Measurements from ENCODE around the gene UBE2F. TPM values are rescaled to one million over a fixed set of nuclear protein-coding genes. Genes with fewer than 3 reads are reported as not detected.
A peak's percentile ranks its signal among the peaks of the same experiment; 100 is the strongest.

The UBE2F gene
- total RNA-seq, 2 experiments from 2014 or later = 71.4 to 80.5 TPM

GRCh38 chr2:238016526-238016925, 49.7 kb downstream of the UBE2F start:
- H3K36me3 Mint-ChIP-seq (ENCODE audit: low read depth) = peaks cover 39% of the 10 kb centered on the region
- no peaks in the 10 kb centered on the region for H3K9me3 Mint-ChIP-seq
- H3K4me3 Mint-ChIP-seq = no peak overlapping the region
- H3K27me3 Mint-ChIP-seq = no peaks in the 10 kb centered on the region
- H3K4me1 Mint-ChIP-seq = peaks cover 2% of the 10 kb centered on the region
- no peak for DNase-seq
- CTCF ChIA-PET = no interaction called here
- POLR2A ChIA-PET = no interaction called here
- H3K27ac Mint-ChIP-seq = no peak overlapping the region

GRCh38 chr2:238019962-238020361, 53.1 kb downstream of the UBE2F start:
- Mint-ChIP-seq H3K27me3 (no peaks in the 10 kb centered on the region), H3K9me3 (no peaks in the 10 kb centered on the region), H3K4me1 (peaks cover 15% of the 10 kb centered on the region), H3K4me3 (no peak overlapping the region), H3K27ac (no peak overlapping the region), H3K36me3 (ENCODE audit: low read depth) (peaks cover 27% of the 10 kb centered on the region)
- no peak for DNase-seq
- CTCF ChIA-PET = no interaction called here
- POLR2A ChIA-PET = no interaction called here

GRCh38 chr2:238020816-238021215, 54.0 kb downstream of the UBE2F start:
- Mint-ChIP-seq H3K27ac (no peak overlapping the region), H3K4me1 (peaks cover 22% of the 10 kb centered on the region)

GRCh38 chr2:238021327-238021726, 54.5 kb downstream of the UBE2F start:
- no peaks in the 10 kb centered on the region for H3K27me3 Mint-ChIP-seq

More at GRCh38 chr2:238020816-238021215, 54.0 kb downstream of the UBE2F start:
- Mint-ChIP-seq H3K36me3 (ENCODE audit: low read depth) (peaks cover 35% of the 10 kb centered on the region), H3K4me3 (no peak overlapping the region), H3K27me3 (no peaks in the 10 kb centered on the region), H3K9me3 (no peaks in the 10 kb centered on the region)
- DNase-seq = no peak
- CTCF ChIA-PET = no interaction called here
- POLR2A ChIA-PET = no interaction called here

GRCh38 chr2:238022594-238023157, 55.9 kb downstream of the UBE2F start:
- ChIA-PET POLR2A (no interaction called here), CTCF (no interaction called here)
- Mint-ChIP-seq H3K4me1 (peaks cover 30% of the 10 kb centered on the region), H3K27me3 (no peaks in the 10 kb centered on the region), H3K9me3 (no peaks in the 10 kb centered on the region), H3K27ac (no peak overlapping the region), H3K4me3 (no peak overlapping the region), H3K36me3 (ENCODE audit: low read depth) (peaks cover 44% of the 10 kb centered on the region)
- DNase-seq = no peak

More at GRCh38 chr2:238021327-238021726, 54.5 kb downstream of the UBE2F start:
- ChIA-PET CTCF (no interaction called here), POLR2A (no interaction called here)
- peaks cover 22% of the 10 kb centered on the region for H3K4me1 Mint-ChIP-seq
- DNase-seq = no peak
- H3K36me3 Mint-ChIP-seq (ENCODE audit: low read depth) = peaks cover 38% of the 10 kb centered on the region
- H3K9me3 Mint-ChIP-seq = no peaks in the 10 kb centered on the region
- no peak overlapping the region for H3K27ac Mint-ChIP-seq
- H3K4me3 Mint-ChIP-seq = no peak overlapping the region

GRCh38 chr2:238023608-238024007, 56.8 kb downstream of the UBE2F start:
- POLR2A ChIA-PET = no interaction called here

GRCh38 chr2:238024986-238025385, 58.2 kb downstream of the UBE2F start:
- no peaks in the 10 kb centered on the region for H3K27me3 Mint-ChIP-seq
- H3K4me3 Mint-ChIP-seq = no peak overlapping the region
- POLR2A ChIA-PET = no interaction called here
- DNase-seq = peak; percentile 19
- H3K4me1 Mint-ChIP-seq = peaks cover 30% of the 10 kb centered on the region
- H3K27ac Mint-ChIP-seq = peak overlapping the region; percentile 7
- CTCF ChIA-PET = no interaction called here
- no peaks in the 10 kb centered on the region for H3K9me3 Mint-ChIP-seq
- H3K36me3 Mint-ChIP-seq (ENCODE audit: low read depth) = peaks cover 45% of the 10 kb centered on the region

More at GRCh38 chr2:238023608-238024007, 56.8 kb downstream of the UBE2F start:
- peak overlapping the region; percentile 34 for H3K27ac Mint-ChIP-seq
- no peak overlapping the region for H3K4me3 Mint-ChIP-seq
- no peak for DNase-seq
- peaks cover 44% of the 10 kb centered on the region for H3K36me3 Mint-ChIP-seq (ENCODE audit: low read depth)
- CTCF ChIA-PET = interaction anchor here (1.3 kb wide), 1 partner anchor 14 kb away, joined by 3 read pairs; no protein-coding TSS in a partner anchor
- H3K4me1 Mint-ChIP-seq = peaks cover 30% of the 10 kb centered on the region
- H3K9me3 Mint-ChIP-seq = no peaks in the 10 kb centered on the region
- H3K27me3 Mint-ChIP-seq = no peaks in the 10 kb centered on the region

GRCh38 chr2:238025741-238026360, 59.0 kb downstream of the UBE2F start:
- Mint-ChIP-seq H3K9me3 (no peaks in the 10 kb centered on the region), H3K4me1 (peaks cover 32% of the 10 kb centered on the region), H3K27me3 (no peaks in the 10 kb centered on the region), H3K27ac (peak overlapping the region; percentile 7), H3K36me3 (ENCODE audit: low read depth) (peaks cover 46% of the 10 kb centered on the region), H3K4me3 (no peak overlapping the region)
- CTCF ChIA-PET = no interaction called here
- no peak for DNase-seq
- POLR2A ChIA-PET = no interaction called here

GRCh38 chr2:238027058-238027457, 60.2 kb downstream of the UBE2F start:
- ChIA-PET POLR2A (no interaction called here), CTCF (interaction anchor here (0.6 kb wide), 1 partner anchor 59 kb away, joined by 4 read pairs; no protein-coding TSS in a partner anchor)
- Mint-ChIP-seq H3K27ac (no peak overlapping the region), H3K27me3 (no peaks in the 10 kb centered on the region), H3K4me1 (peaks cover 32% of the 10 kb centered on the region), H3K9me3 (no peaks in the 10 kb centered on the region), H3K4me3 (no peak overlapping the region), H3K36me3 (ENCODE audit: low read depth) (peaks cover 52% of the 10 kb centered on the region)
- DNase-seq = no peak

- ChIA-PET POLR2A (no interaction called here), CTCF (interaction anchor here (0.6 kb wide), 1 partner anchor 58 kb away, joined by 4 read pairs; no protein-coding TSS in a partner anchor)
- Mint-ChIP-seq H3K4me3 (no peak overlapping the region), H3K27ac (no peak overlapping the region), H3K27me3 (no peaks in the 10 kb centered on the region), H3K9me3 (no peaks in the 10 kb centered on the region), H3K36me3 (ENCODE audit: low read depth) (peaks cover 48% of the 10 kb centered on the region), H3K4me1 (peaks cover 31% of the 10 kb centered on the region)
- DNase-seq = no peak
These were observed 61.0 kb downstream of the UBE2F start for GRCh38 chr2:238027591-238028415.

GRCh38 chr2:238029853-238030252, 63.0 kb downstream of the UBE2F start:
- POLR2A ChIA-PET = no interaction called here
- CTCF ChIA-PET = interaction anchor here (1.2 kb wide), 1 partner anchor 11 kb away, joined by 3 read pairs; no protein-coding TSS in a partner anchor
- peaks cover 54% of the 10 kb centered on the region for H3K36me3 Mint-ChIP-seq (ENCODE audit: low read depth)

GRCh38 chr2:238030422-238031155, 63.8 kb downstream of the UBE2F start:
- H3K27ac Mint-ChIP-seq = no peak overlapping the region
- no peak overlapping the region for H3K4me3 Mint-ChIP-seq
- ChIA-PET POLR2A (no interaction called here), CTCF (no interaction called here)
- H3K9me3 Mint-ChIP-seq = no peaks in the 10 kb centered on the region
- H3K36me3 Mint-ChIP-seq (ENCODE audit: low read depth) = peaks cover 54% of the 10 kb centered on the region
- H3K4me1 Mint-ChIP-seq = peaks cover 11% of the 10 kb centered on the region
- H3K27me3 Mint-ChIP-seq = no peaks in the 10 kb centered on the region
- DNase-seq = no peak

More at GRCh38 chr2:238029853-238030252, 63.0 kb downstream of the UBE2F start:
- no peak overlapping the region for H3K4me3 Mint-ChIP-seq
- no peaks in the 10 kb centered on the region for H3K27me3 Mint-ChIP-seq
- DNase-seq = no peak
- H3K27ac Mint-ChIP-seq = no peak overlapping the region
- H3K9me3 Mint-ChIP-seq = no peaks in the 10 kb centered on the region
- H3K4me1 Mint-ChIP-seq = peaks cover 18% of the 10 kb centered on the region

GRCh38 chr2:238031751-238032150, 64.9 kb downstream of the UBE2F start:
- no peaks in the 10 kb centered on the region for H3K27me3 Mint-ChIP-seq
- H3K27ac Mint-ChIP-seq = no peak overlapping the region
- ChIA-PET POLR2A (no interaction called here), CTCF (no interaction called here)
- peaks cover 48% of the 10 kb centered on the region for H3K36me3 Mint-ChIP-seq (ENCODE audit: low read depth)
- no peaks in the 10 kb centered on the region for H3K9me3 Mint-ChIP-seq
- peaks cover 9% of the 10 kb centered on the region for H3K4me1 Mint-ChIP-seq
- DNase-seq = no peak
- no peak overlapping the region for H3K4me3 Mint-ChIP-seq
